ENCODE results near the gene ZDHHC1. TPM values are rescaled to one million over a fixed set of nuclear protein-coding genes. Genes with fewer than 3 reads are reported as not detected.

Gene ZDHHC1
- total RNA-seq, 2 donors from 2014 or later, result 15.0 to 28.7 TPM

DNA sequence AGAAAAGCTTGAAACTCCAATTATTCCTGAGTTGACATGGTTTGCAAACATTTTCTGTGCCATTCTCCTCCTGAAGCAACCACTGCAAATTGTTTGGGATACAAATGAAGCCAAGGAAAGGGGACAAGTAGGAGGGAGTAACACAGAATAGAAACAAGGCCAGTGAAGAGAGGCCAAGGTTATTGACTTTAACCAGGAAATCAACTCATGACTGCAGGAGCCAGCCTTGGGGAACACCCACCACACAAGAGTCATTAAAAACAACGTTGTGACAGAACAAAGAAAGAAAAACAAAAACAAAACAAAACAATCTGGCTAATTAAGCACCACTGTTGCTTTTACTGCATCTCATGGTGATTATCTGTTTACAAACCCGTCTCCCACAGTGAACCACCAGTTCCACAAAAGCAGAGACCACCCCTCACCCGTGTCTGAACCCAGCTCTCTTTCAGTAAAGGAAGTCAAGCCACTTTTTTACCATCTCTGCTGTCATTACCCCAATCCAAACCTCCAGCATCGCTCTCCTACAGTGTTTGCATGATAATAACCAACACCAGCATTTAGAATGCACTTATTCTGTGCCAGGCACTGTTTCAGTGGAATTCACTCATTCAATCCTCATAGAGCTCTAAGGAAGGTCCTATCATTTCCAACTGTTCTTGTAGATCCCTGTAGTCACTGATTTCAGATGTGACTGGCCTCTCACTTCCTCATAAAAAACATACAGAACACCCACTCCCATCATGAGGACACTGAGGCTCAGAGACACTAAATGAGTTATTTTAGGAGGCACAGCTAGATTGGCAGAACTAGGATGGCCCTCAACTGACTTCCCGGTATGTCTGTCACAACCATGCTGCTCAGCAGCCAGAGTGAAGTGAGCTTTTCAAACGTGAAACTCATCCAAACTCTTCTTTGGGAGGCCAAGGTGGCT lies 2.0 kb downstream of the ZDHHC1 start:
- no peaks in the 10 kb centered on the region for H3K36me3 ChIP-seq
- no peaks in the 10 kb centered on the region for H3K27me3 ChIP-seq (replicated peaks; ENCODE audit: insufficient read depth)
- H3K9me3 ChIP-seq, result no peaks in the 10 kb centered on the region
- TF ChIP-seq, protein P1, sequence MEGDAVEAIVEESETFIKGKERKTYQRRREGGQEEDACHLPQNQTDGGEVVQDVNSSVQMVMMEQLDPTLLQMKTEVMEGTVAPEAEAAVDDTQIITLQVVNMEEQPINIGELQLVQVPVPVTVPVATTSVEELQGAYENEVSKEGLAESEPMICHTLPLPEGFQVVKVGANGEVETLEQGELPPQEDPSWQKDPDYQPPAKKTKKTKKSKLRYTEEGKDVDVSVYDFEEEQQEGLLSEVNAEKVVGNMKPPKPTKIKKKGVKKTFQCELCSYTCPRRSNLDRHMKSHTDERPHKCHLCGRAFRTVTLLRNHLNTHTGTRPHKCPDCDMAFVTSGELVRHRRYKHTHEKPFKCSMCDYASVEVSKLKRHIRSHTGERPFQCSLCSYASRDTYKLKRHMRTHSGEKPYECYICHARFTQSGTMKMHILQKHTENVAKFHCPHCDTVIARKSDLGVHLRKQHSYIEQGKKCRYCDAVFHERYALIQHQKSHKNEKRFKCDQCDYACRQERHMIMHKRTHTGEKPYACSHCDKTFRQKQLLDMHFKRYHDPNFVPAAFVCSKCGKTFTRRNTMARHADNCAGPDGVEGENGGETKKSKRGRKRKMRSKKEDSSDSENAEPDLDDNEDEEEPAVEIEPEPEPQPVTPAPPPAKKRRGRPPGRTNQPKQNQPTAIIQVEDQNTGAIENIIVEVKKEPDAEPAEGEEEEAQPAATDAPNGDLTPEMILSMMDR (IDR thresholded peaks at IDR 0.05), result no peak
- no peak for ATAC-seq (ENCODE audit: insufficient number of reproducible peaks, low FRiP score, low read depth)
- peaks cover 0 to 16% of the 10 kb centered on the region in 2 donors for H3K4me1 ChIP-seq (ENCODE audit: control insufficient read depth in 1 of 2, low read depth in 2 of 2)
- H3K27ac ChIP-seq, result no peak overlapping the region
- no peak overlapping the region for H3K4me3 ChIP-seq
- no peak for DNase-seq (ENCODE audit: low spot score)

DNA sequence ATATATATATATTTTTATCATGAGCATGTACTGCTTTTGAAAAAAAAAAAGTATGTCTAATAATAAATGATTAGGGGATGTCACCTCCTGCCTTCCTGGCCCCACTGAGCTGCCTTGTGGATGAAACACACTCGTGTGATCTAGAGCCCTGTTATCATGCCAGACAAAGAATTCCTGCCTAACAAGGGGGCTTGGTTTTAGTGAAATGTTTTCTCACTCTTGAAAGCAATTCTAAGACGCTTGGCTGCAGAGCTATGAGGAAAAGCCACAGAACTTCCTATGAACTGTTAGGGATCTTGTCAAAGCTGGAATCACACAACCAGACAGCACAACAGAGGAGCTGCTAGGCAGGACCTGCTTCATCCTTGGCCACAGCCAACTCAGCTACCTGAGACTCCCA lies 4.0 kb downstream of the ZDHHC1 start:
- H3K9me3 ChIP-seq, result no peaks in the 10 kb centered on the region
- no peak overlapping the region for H3K4me3 ChIP-seq
- ATAC-seq (ENCODE audit: insufficient number of reproducible peaks, low FRiP score, low read depth), result no peak
- no peaks in the 10 kb centered on the region for H3K36me3 ChIP-seq
- TF ChIP-seq, protein P1 (IDR thresholded peaks at IDR 0.05), result no peak
- no peaks in the 10 kb centered on the region for H3K27me3 ChIP-seq (replicated peaks; ENCODE audit: insufficient read depth)
- H3K27ac ChIP-seq, result no peak overlapping the region
- peaks cover 0 to 16% of the 10 kb centered on the region in 2 donors for H3K4me1 ChIP-seq (ENCODE audit: control insufficient read depth in 1 of 2, low read depth in 2 of 2)
- DNase-seq (ENCODE audit: low spot score), result no peak

DNA sequence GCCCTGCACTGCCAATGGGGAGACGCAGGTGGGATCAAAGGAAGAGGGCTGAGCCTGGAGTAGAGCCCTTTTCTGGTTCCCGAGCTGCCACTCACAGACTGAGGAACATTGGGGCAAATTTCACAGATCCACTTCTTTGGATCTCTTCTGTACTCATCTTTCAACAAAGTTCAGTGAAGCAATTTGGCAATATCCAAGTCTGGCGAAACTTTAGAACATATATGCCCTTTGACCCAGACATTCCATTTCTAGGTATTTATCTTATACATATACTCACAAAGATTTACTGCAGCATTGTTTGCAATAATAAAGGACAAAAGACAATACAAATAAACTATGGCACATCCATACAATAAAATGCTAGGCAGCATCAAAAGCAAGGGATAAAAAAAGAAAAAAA lies 4.9 kb downstream of the ZDHHC1 start:
- DNase-seq (ENCODE audit: low spot score) (no peak), ATAC-seq (ENCODE audit: insufficient number of reproducible peaks, low FRiP score, low read depth) (no peak)
- Histone ChIP-seq H3K4me3 (no peak overlapping the region), H3K27me3 (replicated peaks; ENCODE audit: insufficient read depth) (no peaks in the 10 kb centered on the region), H3K9me3 (no peaks in the 10 kb centered on the region), H3K36me3 (no peaks in the 10 kb centered on the region), H3K27ac (no peak overlapping the region), H3K4me1 (ENCODE audit: control insufficient read depth in 1 of 2, low read depth in 2 of 2) (peaks cover 0 to 10% of the 10 kb centered on the region in 2 donors)
- TF ChIP-seq, protein P1 (IDR thresholded peaks at IDR 0.05), result no peak

DNA sequence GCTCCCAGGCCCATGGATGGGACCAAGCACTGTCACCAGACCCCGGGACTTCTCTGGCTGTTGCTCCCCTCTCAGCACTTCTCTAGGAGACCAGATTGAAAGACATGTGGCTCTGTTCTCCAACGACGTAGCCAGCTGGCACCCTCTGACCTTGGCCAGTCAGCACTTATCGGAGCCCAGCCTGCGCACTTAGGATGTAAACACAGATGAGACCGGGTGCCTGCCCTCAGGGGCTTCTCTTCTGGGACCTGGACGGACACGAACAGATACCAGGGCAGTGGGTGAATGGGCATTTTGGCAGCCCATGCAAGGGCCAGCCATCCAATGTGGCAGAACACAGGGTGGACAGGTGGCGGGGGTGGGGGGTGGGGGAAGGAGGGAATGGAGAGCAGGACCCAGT lies 6.6 kb downstream of the ZDHHC1 start:
- Histone ChIP-seq H3K27me3 (replicated peaks; ENCODE audit: insufficient read depth) (no peaks in the 10 kb centered on the region), H3K27ac (no peak overlapping the region), H3K4me3 (no peak overlapping the region), H3K36me3 (no peaks in the 10 kb centered on the region), H3K4me1 (ENCODE audit: control insufficient read depth in 1 of 2, low read depth in 2 of 2) (no peaks in the 10 kb centered on the region), H3K9me3 (no peaks in the 10 kb centered on the region)
- ATAC-seq (ENCODE audit: insufficient number of reproducible peaks, low FRiP score, low read depth) (no peak), DNase-seq (ENCODE audit: low spot score) (no peak)
- TF ChIP-seq, protein P1 (IDR thresholded peaks at IDR 0.05), result no peak

DNA sequence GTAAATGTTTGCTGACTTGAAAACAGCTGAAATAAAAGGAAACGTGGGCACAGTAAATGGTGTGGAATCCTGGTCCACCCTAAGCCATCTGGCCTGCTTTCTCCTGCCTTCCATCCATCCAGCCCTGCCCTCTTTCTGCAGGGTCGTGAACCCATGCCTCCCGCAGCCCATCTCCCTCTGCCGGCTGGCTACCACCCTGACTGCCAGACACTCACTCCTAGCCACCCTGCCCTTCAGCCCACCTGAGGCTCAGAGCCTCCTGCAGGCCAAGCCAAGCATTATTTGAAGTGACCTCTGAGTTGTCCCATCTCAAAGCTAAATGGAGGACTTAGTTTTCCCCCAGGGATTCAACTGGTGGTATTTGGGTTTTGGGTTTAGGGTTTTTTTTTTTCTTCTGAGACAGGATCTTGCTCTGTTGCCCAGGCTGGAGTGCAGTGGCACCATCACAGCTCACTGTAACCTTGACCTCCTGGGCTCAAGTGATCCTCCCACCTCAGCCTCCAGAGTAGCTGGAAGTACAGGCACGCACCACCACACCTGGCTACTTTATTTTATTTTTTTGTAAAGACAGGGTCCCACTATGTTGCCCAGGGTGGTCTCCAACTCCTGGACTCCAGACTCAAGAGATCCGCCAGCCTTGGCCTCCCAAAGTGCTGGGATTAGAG lies 8.4 kb downstream of the ZDHHC1 start:
- ATAC-seq (ENCODE audit: insufficient number of reproducible peaks, low FRiP score, low read depth) (no peak), DNase-seq (ENCODE audit: low spot score) (no peak)
- no peaks in the 10 kb centered on the region for H3K9me3 ChIP-seq
- no peak overlapping the region for H3K27ac ChIP-seq
- no peak overlapping the region for H3K4me3 ChIP-seq
- H3K4me1 ChIP-seq (ENCODE audit: control insufficient read depth in 1 of 2, low read depth in 2 of 2), result no peaks in the 10 kb centered on the region
- H3K36me3 ChIP-seq, result no peaks in the 10 kb centered on the region
- H3K27me3 ChIP-seq (replicated peaks; ENCODE audit: insufficient read depth), result no peaks in the 10 kb centered on the region
- TF ChIP-seq, protein P1 (IDR thresholded peaks at IDR 0.05), result no peak
